IMR-90 (cell line): ENCODE data around the gene IGLL5.

Source experiments
- BHLHE40 ChIP-seq: fragments of 150-350 bp; IDR thresholded peaks from 2 replicates; pipeline ENCODE4 v1.6.1; 2016; ENCODE audit warnings: mild to moderate bottlenecking, low read depth, low read length
- CEBPB ChIP-seq: IDR thresholded peaks from 2 replicates; pipeline ENCODE4 v1.6.1; 2012; ENCODE audit warnings: low read depth, low read length, improper control_type of control experiment
- FOS ChIP-seq: fragments of 150-350 bp; IDR thresholded peaks from 2 replicates; pipeline ENCODE4 v1.6.1; 2016; ENCODE audit warnings: low read depth, low read length
- MAZ ChIP-seq: IDR thresholded peaks from 2 replicates; pipeline ENCODE4 v1.6.1; 2012; ENCODE audit warnings: low read depth, mild to moderate bottlenecking, low read length, improper control_type of control experiment, moderate library complexity, borderline replicate concordance
- MXI1 ChIP-seq: IDR thresholded peaks from 2 replicates; pipeline ENCODE4 v1.6.1; 2012; ENCODE audit warnings: low read depth, mild to moderate bottlenecking, low read length, moderate library complexity, borderline replicate concordance
- POLR2A ChIP-seq: IDR thresholded peaks from 2 replicates; pipeline ENCODE4 v1.6.1; 2012; ENCODE audit warnings: mild to moderate bottlenecking, low read depth, low read length
- RAD21 ChIP-seq: IDR thresholded peaks from 2 replicates; pipeline ENCODE4 v1.6.1; 2012; ENCODE audit warnings: low read length, improper control_type of control experiment
- RCOR1 ChIP-seq: IDR thresholded peaks from 2 replicates; pipeline ENCODE4 v1.6.1; 2012; ENCODE audit warnings: mild to moderate bottlenecking, low read length, improper control_type of control experiment; ENCODE audit not compliant: insufficient replicate concordance
- RFX5 ChIP-seq: IDR thresholded peaks from 2 replicates; pipeline ENCODE4 v1.8.0; 2012; ENCODE audit warnings: low read depth, mild to moderate bottlenecking, low read length, moderate library complexity
- SMC3 ChIP-seq: fragments of 150-350 bp; IDR thresholded peaks from 2 replicates; pipeline ENCODE4 v1.6.1; 2016; ENCODE audit warnings: low read depth, mild to moderate bottlenecking, antibody characterized with exemption, low read length, moderate library complexity
- TF ChIP-seq, protein P1 (sequence below): conservative IDR thresholded peaks from 2 replicates; pipeline ENCODE4 v1.5.1; 2012; ENCODE audit warnings: mild to moderate bottlenecking, low read depth, low read length, improper control_type of control experiment
- TF ChIP-seq, protein P2 (sequence below): fragments of 150-350 bp; IDR thresholded peaks from 2 replicates; pipeline ENCODE4 v1.6.1; 2016; ENCODE audit warnings: low read depth, mild to moderate bottlenecking, low read length, moderate library complexity, borderline replicate concordance
- TF ChIP-seq, protein P3 (sequence below): fragments of 150-350 bp; IDR thresholded peaks from 2 replicates; pipeline ENCODE4 v1.6.1; 2017; ENCODE audit warnings: mild to moderate bottlenecking, antibody characterized with exemption, low read length, low read depth

DNA sequence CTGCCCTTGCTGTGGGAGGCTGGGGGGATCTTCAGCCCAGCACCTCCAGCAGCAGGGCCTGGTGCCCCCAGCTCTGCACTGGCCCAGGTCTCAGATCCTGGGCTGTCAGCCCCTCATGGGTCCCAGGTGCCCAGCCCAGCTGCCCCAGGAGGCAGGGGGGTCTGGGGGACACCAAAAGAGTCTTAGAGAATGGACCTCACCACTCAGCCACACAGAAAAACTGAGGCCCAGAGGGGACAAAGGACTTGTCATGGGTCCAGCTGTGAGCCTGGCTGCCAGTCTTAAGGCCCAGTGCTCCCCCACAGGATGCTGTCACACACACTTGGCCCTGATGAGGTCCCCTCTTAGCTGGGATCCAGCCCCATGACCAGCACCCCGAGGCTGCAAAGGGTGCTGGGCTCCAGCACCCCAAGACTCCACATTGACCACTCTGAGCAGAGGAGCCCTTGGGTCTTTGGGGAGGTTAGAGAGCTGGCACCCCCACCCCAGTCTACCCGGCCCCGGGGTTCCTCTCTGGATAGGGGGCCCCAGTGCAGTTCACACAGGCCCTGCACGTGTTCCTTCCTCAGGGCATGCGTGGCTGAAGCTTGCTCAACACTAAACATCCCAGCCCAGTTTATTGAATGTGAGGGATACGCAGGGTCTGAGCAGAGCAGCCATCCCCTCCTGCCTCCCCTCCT, 54.4 kb downstream of the IGLL5 start:
- TF ChIP-seq, protein P1, sequence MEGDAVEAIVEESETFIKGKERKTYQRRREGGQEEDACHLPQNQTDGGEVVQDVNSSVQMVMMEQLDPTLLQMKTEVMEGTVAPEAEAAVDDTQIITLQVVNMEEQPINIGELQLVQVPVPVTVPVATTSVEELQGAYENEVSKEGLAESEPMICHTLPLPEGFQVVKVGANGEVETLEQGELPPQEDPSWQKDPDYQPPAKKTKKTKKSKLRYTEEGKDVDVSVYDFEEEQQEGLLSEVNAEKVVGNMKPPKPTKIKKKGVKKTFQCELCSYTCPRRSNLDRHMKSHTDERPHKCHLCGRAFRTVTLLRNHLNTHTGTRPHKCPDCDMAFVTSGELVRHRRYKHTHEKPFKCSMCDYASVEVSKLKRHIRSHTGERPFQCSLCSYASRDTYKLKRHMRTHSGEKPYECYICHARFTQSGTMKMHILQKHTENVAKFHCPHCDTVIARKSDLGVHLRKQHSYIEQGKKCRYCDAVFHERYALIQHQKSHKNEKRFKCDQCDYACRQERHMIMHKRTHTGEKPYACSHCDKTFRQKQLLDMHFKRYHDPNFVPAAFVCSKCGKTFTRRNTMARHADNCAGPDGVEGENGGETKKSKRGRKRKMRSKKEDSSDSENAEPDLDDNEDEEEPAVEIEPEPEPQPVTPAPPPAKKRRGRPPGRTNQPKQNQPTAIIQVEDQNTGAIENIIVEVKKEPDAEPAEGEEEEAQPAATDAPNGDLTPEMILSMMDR: no peak
- TF ChIP-seq SMC3: no peak
- no peak for TF ChIP-seq RAD21
- TF ChIP-seq MXI1: no peak
- TF ChIP-seq POLR2A: no peak
- no peak for TF ChIP-seq FOS
- TF ChIP-seq, protein P2, sequence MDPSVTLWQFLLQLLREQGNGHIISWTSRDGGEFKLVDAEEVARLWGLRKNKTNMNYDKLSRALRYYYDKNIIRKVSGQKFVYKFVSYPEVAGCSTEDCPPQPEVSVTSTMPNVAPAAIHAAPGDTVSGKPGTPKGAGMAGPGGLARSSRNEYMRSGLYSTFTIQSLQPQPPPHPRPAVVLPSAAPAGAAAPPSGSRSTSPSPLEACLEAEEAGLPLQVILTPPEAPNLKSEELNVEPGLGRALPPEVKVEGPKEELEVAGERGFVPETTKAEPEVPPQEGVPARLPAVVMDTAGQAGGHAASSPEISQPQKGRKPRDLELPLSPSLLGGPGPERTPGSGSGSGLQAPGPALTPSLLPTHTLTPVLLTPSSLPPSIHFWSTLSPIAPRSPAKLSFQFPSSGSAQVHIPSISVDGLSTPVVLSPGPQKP: no peak
- TF ChIP-seq MAZ: no peak
- no peak for TF ChIP-seq CEBPB
- no peak for TF ChIP-seq RFX5
- TF ChIP-seq, protein P3, sequence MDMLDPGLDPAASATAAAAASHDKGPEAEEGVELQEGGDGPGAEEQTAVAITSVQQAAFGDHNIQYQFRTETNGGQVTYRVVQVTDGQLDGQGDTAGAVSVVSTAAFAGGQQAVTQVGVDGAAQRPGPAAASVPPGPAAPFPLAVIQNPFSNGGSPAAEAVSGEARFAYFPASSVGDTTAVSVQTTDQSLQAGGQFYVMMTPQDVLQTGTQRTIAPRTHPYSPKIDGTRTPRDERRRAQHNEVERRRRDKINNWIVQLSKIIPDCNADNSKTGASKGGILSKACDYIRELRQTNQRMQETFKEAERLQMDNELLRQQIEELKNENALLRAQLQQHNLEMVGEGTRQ: no peak
- TF ChIP-seq RCOR1: no peak
- TF ChIP-seq BHLHE40: no peak
